MM.1S (cell line): ENCODE data around the gene CLDN4.

ENCODE experiments used
- DNase-seq: peaks from one replicate; pipeline ENCODE4 v3.0.0-alpha.2; 2015
- H2AFZ ChIP-seq: fragments of 300-600 bp; sonication (generic); 2 replicates; pipeline ENCODE4 v1.6.0; 2016; ENCODE audit warnings: antibody characterized with exemption, low read length
- H3F3A ChIP-seq: fragments of 300-600 bp; sonication (generic); 2 replicates; pipeline ENCODE4 v1.6.1; 2016; ENCODE audit warnings: mild to moderate bottlenecking, antibody characterized with exemption, low read length, moderate library complexity, mixed read lengths; ENCODE audit not compliant: insufficient read depth
- H3K27ac ChIP-seq: fragments of 300-600 bp; sonication (generic); 2 replicates; pipeline ENCODE4 v1.5.1; 2016; ENCODE audit warnings: mild to moderate bottlenecking, low read length
- H3K27me3 ChIP-seq: fragments of 300-600 bp; sonication (generic); replicated peaks from 2 replicates; pipeline ENCODE4 v1.6.0; 2016; ENCODE audit warnings: low read length; ENCODE audit not compliant: insufficient read depth
- H3K36me3 ChIP-seq: fragments of 300-600 bp; sonication (generic); replicated peaks from 2 replicates; pipeline ENCODE4 v1.6.1; 2016; ENCODE audit warnings: mild to moderate bottlenecking, low read length, mixed read lengths; ENCODE audit not compliant: insufficient read depth
- H3K4me1 ChIP-seq: fragments of 300-600 bp; sonication (generic); 2 replicates; pipeline ENCODE4 v1.6.1; 2016; ENCODE audit warnings: low read length, mixed read lengths
- H3K4me2 ChIP-seq: fragments of 300-600 bp; sonication (generic); 2 replicates; pipeline ENCODE4 v1.6.0; 2016; ENCODE audit warnings: low read depth, low read length
- H3K4me3 ChIP-seq: fragments of 300-600 bp; sonication (generic); 2 replicates; pipeline ENCODE4 v1.5.1; 2016; ENCODE audit warnings: low read length, mixed read lengths
- H3K79me2 ChIP-seq: fragments of 300-600 bp; sonication (generic); 2 replicates; pipeline ENCODE4 v1.6.1; 2016; ENCODE audit warnings: mixed run types, low read length, mixed read lengths
- H3K9ac ChIP-seq: fragments of 300-600 bp; sonication (generic); 2 replicates; pipeline ENCODE4 v1.6.1; 2016; ENCODE audit warnings: low read length, mixed read lengths
- H3K9me2 ChIP-seq: fragments of 300-600 bp; sonication (generic); replicated peaks from 2 replicates; pipeline ENCODE4 v1.6.1; 2016; ENCODE audit warnings: mild to moderate bottlenecking, low read length, mixed read lengths; ENCODE audit not compliant: insufficient read depth
- H3K9me3 ChIP-seq: fragments of 300-600 bp; sonication (generic); replicated peaks from 2 replicates; pipeline ENCODE4 v1.6.1; 2016; ENCODE audit warnings: mild to moderate bottlenecking, low read length, mixed read lengths; ENCODE audit not compliant: insufficient read depth
- H4K20me1 ChIP-seq: fragments of 300-600 bp; sonication (generic); 2 replicates; pipeline ENCODE4 v1.6.1; 2016; ENCODE audit warnings: mild to moderate bottlenecking, low read length, moderate library complexity, mixed read lengths; ENCODE audit not compliant: insufficient read depth
- CTCF ChIP-seq: fragments of 300-600 bp; sonication (generic); IDR thresholded peaks from 2 replicates; pipeline ENCODE4 v1.5.1; 2016; ENCODE audit warnings: antibody characterized with exemption, low read length, mixed read lengths
- EZH2 ChIP-seq: fragments of 300-600 bp; sonication (generic); optimal IDR thresholded peaks from 2 replicates; pipeline ENCODE3; 2017; ENCODE audit warnings: low read depth, mild to moderate bottlenecking, antibody characterized with exemption, low read length, mixed read lengths
- EZH2phosphoT487 ChIP-seq: fragments of 300-600 bp; sonication (generic); IDR thresholded peaks from 2 replicates; pipeline ENCODE4 v1.6.1; 2018; ENCODE audit warnings: antibody characterized with exemption, low read length

Gene CLDN4

DNA sequence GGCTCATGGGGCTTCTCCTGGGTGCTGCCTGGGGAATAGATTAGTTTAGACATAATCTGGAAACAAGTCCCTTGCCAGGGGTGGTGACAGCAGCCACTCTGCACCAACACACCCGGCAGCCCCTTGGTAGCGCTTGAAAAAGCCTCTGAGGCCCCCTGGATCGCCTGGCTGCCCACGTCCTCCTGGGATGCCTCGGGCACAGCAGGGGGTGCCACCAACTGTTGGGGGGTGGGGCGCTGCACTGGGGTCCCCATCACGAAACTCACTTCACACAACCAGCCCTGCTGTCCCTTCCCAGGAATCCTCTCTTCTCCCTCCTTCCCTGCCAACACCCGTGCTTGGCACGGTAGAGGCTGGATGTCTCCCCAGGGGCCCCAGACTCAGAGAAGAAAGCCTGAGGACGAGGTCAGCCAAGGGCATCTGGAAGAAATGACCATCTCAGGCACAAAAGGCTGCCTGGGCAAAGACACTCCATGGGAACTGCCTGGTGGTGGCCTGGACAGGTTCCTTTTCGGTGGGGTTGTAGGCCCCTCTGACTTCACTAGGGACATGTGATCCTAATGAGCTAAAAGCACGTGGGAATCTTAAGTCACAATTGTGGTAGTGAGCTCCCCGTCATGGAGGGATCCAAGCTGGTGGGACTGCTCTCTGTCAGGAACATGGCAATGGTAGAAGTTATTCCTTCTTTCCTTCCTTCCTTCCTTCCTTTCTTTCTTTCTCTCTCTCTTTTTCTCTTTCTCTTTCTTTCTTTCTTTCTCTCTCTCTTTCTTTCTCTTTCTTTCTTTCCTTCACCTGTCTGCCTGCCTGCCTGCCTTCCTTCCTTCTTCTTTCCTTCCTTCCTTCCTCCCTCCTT is 41.5 kb downstream of the CLDN4 start:
- peaks cover 35% of the 10 kb centered on the region for H3K27me3 ChIP-seq
- no peak overlapping the region for H3K4me2 ChIP-seq
- no peak overlapping the region for H3K9ac ChIP-seq

DNA sequence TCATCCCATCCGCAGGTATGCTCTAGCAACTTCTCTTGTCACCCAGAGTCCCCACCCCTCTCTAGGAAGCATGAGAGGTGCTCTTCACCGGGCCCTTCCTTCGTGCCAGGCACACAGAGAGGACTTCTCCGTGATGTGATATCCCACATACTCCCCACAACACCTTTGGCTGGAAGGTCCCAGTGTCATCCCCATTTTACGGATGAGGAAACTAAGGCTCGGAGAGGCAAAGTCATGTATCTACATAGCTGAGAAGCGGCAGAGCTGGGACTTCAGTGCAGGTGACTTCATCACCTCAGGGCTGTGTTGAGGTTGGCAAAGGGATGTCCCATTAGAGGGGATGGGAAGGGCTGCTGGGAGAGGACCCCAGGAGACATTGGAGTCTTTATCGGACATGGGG is 45.6 kb downstream of the CLDN4 start:
- no peaks in the 10 kb centered on the region for H3K36me3 ChIP-seq
- no peaks in the 10 kb centered on the region for H4K20me1 ChIP-seq
- no peaks in the 10 kb centered on the region for H3K9me2 ChIP-seq
- H3K4me3 ChIP-seq: no peak overlapping the region
- DNase-seq: no peak
- H3K79me2 ChIP-seq: no peaks in the 10 kb centered on the region
- no peak overlapping the region for H2AFZ ChIP-seq
- H3F3A ChIP-seq: no peaks in the 10 kb centered on the region
- peaks cover 61% of the 10 kb centered on the region for H3K27me3 ChIP-seq
- no peak overlapping the region for H3K9ac ChIP-seq
- TF ChIP-seq EZH2 (no peak), EZH2phosphoT487 (no peak), CTCF (no peak)
- no peak overlapping the region for H3K27ac ChIP-seq
- no peaks in the 10 kb centered on the region for H3K4me1 ChIP-seq
- H3K9me3 ChIP-seq: no peaks in the 10 kb centered on the region
- H3K4me2 ChIP-seq: no peak overlapping the region

More for the DNA sequence above, 41.5 kb downstream of the CLDN4 start:
- no peak for TF ChIP-seq EZH2
- Histone ChIP-seq H3K4me3 (no peak overlapping the region), H4K20me1 (no peaks in the 10 kb centered on the region), H3K9me3 (no peaks in the 10 kb centered on the region), H3K79me2 (no peaks in the 10 kb centered on the region), H3K27ac (no peak overlapping the region), H3F3A (no peaks in the 10 kb centered on the region), H3K36me3 (no peaks in the 10 kb centered on the region), H3K9me2 (no peaks in the 10 kb centered on the region), H3K4me1 (no peaks in the 10 kb centered on the region), H2AFZ (no peak overlapping the region)
- DNase-seq: no peak

GRCh38 chr7:73876973-73877372 is 46.2 kb downstream of the CLDN4 start:
- no peak overlapping the region for H3K27ac ChIP-seq
- TF ChIP-seq EZH2 (no peak), EZH2phosphoT487 (no peak), CTCF (no peak)
- H3K4me1 ChIP-seq: no peaks in the 10 kb centered on the region
- H2AFZ ChIP-seq: no peak overlapping the region
- no peak overlapping the region for H3K9ac ChIP-seq
- H3K27me3 ChIP-seq: peaks cover 64% of the 10 kb centered on the region
- H3K79me2 ChIP-seq: no peaks in the 10 kb centered on the region
- no peak overlapping the region for H3K4me2 ChIP-seq
- no peak for DNase-seq
- no peaks in the 10 kb centered on the region for H3K9me3 ChIP-seq
- no peaks in the 10 kb centered on the region for H3F3A ChIP-seq
- no peaks in the 10 kb centered on the region for H3K36me3 ChIP-seq
- no peaks in the 10 kb centered on the region for H4K20me1 ChIP-seq
- H3K9me2 ChIP-seq: no peaks in the 10 kb centered on the region
- H3K4me3 ChIP-seq: no peak overlapping the region

DNA sequence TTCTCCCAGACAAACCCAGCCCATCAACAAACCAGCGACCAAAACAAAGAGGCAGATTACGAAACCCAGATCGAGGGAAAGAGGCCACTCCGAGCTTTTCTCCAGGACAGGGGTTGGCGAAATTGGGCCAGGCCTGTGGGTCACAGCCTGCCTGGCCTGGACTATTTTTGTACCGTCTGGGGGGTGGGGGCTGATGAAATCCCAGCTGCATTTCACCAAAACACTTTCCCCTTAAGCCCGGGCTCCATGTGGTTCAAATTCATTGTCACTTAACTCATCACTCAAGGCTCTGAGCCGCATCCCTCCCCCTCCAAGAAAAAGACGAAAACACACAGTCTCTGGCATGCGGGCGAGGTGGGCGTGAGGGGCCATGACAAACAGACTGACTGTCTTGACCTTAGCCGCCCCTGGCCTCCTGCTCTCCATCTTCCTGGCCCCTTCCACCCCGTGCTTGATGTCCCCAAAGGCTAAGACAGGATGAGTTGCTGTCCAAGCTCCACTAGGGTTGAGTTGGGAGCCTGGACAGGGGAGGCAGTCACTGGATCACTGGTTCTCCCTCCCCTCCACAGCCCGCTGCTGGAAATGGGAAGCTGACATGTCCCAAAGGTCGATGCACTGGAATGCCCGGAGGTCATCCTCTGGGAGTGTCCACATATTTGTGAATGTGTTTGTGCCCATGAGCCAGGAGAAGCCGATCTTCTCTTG is 49.3 kb downstream of the CLDN4 start:
- H3K27me3 ChIP-seq: peaks cover 55% of the 10 kb centered on the region
- H3K9me2 ChIP-seq: no peaks in the 10 kb centered on the region
- no peak overlapping the region for H2AFZ ChIP-seq
- H3K4me1 ChIP-seq: no peaks in the 10 kb centered on the region
- H3K4me2 ChIP-seq: no peak overlapping the region
- no peaks in the 10 kb centered on the region for H4K20me1 ChIP-seq
- no peaks in the 10 kb centered on the region for H3K36me3 ChIP-seq
- DNase-seq: no peak
- no peaks in the 10 kb centered on the region for H3K9me3 ChIP-seq
- H3K79me2 ChIP-seq: no peaks in the 10 kb centered on the region
- H3K9ac ChIP-seq: no peak overlapping the region
- H3K27ac ChIP-seq: no peak overlapping the region
- TF ChIP-seq CTCF: no peak
- TF ChIP-seq EZH2: no peak
- no peak for TF ChIP-seq EZH2phosphoT487
- no peak overlapping the region for H3K4me3 ChIP-seq
- no peaks in the 10 kb centered on the region for H3F3A ChIP-seq
